COLO829 (cell line): Measurements from ENCODE around the gene STOX1.
"Not testable (repeated sequence)": the region's sequence is repeated elsewhere in the genome, so short reads cannot be mapped to it uniquely, and the experiment has no call there.

Experiments used
- DNase-seq: peaks from one replicate; pipeline ENCODE4 v3.0.0; 2012; ENCODE audit warnings: low spot score

The STOX1 gene

DNA sequence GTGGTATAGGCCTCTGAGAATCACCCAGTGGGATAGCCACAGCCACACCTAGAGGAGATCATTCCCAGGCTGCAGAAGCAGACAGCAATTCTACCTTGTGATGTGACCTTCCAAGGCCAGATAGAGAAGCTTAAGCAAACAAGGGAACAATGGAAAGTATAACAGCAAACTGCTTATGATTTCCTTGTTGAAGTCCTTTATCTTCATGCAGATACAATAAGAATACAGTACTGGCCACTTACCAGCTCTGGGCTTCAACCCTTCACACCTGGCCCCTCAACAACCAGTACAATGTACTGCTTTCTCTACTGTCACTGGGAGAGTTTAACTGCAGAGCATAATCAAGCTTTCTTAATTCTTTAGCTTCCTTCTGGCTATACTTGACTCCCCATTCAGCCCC is 51.2 kb downstream of the STOX1 start:
- no peak for DNase-seq

- no peak for DNase-seq
These were observed 52.3 kb downstream of the STOX1 start for GRCh38 chr10:68879628-68880027.

DNA sequence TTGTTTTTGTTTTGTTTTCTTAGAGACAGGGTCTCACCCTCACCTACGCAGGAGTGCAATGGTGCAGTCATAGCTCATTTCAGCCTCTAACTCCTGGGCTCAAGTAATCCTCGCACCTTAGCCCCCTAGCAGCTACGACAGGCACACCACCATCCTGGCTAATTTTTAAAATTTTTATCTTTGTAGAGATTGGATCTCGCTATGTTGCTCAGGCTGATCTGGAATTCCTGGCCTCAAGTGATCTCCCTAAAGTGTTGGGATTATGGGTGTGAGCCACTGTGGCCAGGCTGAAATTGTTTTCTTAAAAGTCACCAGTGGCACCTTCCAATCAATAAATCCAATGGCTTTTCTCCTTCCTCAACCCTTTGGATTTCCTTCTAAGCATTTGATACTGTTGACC is 52.9 kb downstream of the STOX1 start:
- no peak for DNase-seq

- DNase-seq = no peak
These were observed 67.7 kb downstream of the STOX1 start for GRCh38 chr10:68895041-68895440.

DNA sequence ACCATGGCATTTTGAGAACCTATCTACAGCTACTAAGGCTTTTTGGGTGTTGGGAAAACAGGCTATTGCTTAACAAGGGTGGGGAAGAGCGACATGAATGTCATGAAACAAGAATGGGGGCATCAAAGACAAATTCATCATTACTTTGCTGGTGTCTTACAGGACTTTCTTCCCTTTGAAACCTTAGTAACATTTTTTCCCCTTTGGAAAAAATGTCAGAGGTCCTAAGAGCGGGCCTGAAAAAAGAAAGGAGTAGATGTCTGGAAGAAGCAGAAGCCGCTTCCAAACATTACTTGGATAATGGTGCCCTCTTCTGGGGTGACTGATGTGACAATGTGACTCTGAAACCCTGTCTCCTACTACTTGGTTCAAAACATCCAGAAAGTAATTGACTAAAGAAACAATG is 70.0 kb downstream of the STOX1 start:
- DNase-seq = peak; percentile 29

GRCh38 chr10:68899186-68899745 is 71.9 kb downstream of the STOX1 start:
- DNase-seq = no peak

DNA sequence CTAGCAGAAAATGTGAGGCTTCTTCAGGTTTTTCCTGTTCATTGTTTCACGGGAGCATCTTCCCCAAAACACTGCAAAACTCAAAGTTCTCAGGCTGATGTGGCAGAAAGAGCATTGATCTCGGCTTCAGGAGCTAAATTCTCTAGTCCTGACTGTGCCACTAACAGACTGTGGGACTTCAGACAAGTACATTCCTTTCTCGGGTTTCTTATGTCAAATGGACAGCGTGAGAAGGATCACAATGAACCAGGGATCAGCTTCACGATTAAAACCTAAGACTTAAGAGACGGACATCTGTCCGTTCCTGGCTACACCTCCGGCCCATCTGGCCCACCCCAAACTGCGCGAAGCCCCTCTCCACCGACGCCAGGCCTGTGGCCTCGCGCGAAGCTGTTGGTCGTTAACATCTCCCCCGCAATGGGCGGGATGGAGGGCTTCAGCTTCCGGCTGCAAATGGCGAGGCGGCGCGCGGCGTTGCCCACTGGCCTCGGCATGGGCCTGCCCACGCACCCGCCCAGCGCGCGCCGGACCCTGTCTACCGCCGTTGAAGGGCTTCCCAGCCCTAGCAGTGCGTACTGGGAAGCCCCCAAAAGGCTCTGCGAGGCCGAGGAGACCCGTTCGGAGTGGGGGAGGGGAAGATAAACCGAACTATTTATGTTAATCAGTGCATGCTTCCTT is 73.2 kb downstream of the STOX1 start:
- DNase-seq = no peak

- DNase-seq = peak; percentile 84
These were observed 74.0 kb downstream of the STOX1 start, which contains the start of gene DDX50 for GRCh38 chr10:68901105-68901927. DDX50 (plus strand) TSS chr10:68901315; CDS start chr10:68901385, 70 bp downstream.

- no peak for DNase-seq
These were observed 75.1 kb downstream of the STOX1 start for GRCh38 chr10:68902382-68902781.

DNA sequence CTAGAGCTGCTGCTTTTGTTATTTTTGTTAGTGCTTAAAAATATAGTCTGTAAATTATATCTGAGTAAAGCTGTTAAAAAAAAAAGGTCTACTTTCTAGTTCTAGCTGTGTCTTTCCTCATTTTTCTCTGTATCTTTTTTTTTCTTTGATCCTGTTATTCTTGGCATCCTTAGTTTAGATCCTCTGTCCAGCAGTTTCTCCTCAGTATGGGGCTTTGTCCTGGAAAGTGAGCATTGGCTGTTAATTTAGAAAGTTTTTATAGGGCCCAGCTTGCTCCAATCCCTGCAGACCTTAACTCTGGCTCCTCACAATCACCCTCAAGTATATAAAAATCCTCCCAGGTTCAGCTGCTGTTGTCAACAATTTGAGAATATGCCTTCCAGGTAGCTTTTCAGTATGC is 97.3 kb downstream of the STOX1 start:
- DNase-seq = no peak

GRCh38 chr10:68925489-68925888 is 98.2 kb downstream of the STOX1 start:
- DNase-seq = no peak

DNA sequence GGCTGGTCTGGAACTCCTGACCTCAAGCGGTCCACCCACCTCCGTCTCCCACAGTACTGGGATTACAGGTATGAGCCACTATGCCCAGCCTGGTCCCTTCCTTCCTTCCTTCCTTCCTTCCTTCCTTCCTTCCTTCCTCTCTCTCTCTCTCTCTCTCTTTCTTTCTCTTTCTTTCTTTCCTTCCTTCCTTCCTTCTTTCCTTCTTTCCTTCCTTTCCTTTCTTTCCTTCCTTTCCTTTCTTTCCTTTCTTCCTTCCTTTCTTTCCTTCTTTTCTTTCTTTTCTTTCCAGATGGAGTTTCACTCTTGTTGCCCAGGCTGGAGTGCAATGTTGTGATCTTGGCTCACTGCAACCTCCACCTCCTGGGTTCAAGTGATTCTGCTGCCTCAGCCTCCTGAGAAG is 101.8 kb downstream of the STOX1 start:
- DNase-seq = not testable (repeated sequence)

DNA sequence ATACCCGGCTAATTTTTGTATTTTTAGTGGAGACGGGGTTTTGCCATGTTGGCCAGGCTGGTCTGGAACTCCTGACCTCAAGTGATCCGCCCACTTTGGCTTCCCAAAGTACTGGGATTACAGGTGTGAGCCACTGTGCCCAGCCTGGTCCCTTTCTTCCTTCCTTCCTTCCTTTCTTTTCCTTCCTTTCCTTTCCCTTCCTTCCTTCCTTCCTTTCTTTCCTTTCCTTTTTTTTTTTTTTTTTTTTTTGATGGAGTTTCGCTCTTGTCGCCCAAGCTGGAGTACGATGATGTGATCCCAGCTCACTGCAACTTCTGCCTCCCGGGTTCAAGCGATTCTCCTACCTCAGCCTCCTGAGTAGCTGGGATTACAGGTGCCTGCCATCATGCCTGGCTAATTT is 102.6 kb downstream of the STOX1 start:
- not testable (repeated sequence) for DNase-seq

DNA sequence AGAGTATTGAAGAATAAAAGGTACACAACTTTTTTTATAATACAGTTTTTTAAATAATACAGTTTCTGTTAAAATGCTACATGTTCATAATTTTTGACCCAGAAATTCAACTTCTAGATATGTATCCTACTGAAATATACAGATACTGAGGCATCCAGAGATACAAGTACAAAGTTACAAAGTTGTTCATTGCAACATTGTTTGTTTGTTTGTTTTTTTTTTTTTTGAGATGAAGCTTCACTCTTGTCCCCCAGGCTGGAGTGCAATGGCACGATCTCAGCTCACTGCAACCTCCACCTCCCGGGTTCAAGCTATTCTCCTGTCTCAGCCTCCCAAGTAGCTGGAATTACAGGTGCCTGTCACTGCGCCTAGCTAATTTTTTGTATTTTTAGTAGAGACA is 105.5 kb downstream of the STOX1 start:
- DNase-seq = not testable (repeated sequence)

DNA sequence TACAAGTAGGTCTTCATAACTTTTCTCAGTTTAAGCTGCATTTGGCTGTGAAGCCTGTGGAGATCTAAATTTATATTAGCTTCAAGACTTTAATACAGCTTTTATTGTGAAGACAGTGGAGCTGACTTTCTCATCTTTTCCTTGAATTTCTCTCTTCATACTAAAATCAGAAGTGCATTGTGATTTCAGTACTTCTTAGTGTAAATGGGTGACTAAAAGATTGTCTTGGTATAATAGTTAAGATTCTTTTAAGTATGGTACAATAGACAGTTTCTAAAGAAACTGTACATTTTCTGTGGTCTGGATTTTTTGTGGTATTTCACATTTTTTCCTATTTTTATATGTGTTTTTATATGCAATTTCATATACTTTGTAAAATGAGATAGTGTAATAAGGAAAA is 107.7 kb downstream of the STOX1 start:
- no peak for DNase-seq

DNA sequence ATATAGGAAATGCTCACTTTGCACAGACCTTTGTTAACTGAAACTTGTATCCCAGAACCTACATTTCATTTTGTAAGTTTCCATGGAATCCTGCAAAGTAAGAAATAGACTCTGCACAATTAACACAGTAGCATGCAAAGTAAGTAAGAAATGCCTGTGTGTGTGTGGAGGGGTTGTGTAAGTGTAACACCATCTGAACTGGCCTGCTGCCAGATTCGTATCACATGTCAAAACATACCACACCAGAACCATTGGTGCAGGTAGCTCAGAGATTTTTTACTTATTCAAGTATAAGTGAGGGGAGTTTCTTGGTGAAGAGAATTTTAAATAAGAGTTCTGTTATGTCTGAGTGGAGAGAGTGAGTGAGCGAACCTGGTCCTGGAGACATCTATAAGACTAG is 110.8 kb downstream of the STOX1 start:
- DNase-seq = no peak

- no peak for DNase-seq
These were observed 111.6 kb downstream of the STOX1 start for GRCh38 chr10:68938884-68939283.

GRCh38 chr10:68940917-68941316 is 113.6 kb downstream of the STOX1 start:
- not testable (repeated sequence) for DNase-seq
